Measurements from ENCODE around the gene ZCCHC7. TPM values are rescaled to one million over a fixed set of nuclear protein-coding genes. Genes with fewer than 3 reads are reported as not detected.

Gene ZCCHC7
- polyA plus RNA-seq, 3 donors: 8.7 to 12.9 (median 12.5) TPM

- Histone ChIP-seq H3K4me2 (replicated peaks; ENCODE audit: extremely low read depth, low read length, poor library complexity, severe bottlenecking) (no peak overlapping the region), H3K79me2 (ENCODE audit: insufficient read depth, low read length) (no peaks in the 10 kb centered on the region), H3K27ac (ENCODE audit: low read depth in 1 of 2, low read length in 2 of 2) (no peak overlapping the region), H3K9ac (ENCODE audit: insufficient read depth, low read length, poor library complexity, severe bottlenecking) (no peak overlapping the region), H3K36me3 (replicated peaks in 1 of 2; ENCODE audit: control insufficient read depth in 1 of 2, insufficient read depth in 2 of 2, low read length in 2 of 2) (no peaks in the 10 kb centered on the region), H2AFZ (ENCODE audit: insufficient read depth, low read depth, low read length, poor library complexity, severe bottlenecking) (no peak overlapping the region), H3K27me3 (ENCODE audit: control insufficient read depth in 2 of 2, insufficient read depth in 2 of 2, low read length in 2 of 2) (no peaks in the 10 kb centered on the region), H3K9me3 (replicated peaks in 1 of 2; ENCODE audit: control insufficient read depth in 1 of 2, insufficient read depth in 1 of 2, low read length in 2 of 2) (no peaks in the 10 kb centered on the region), H3K4me3 (replicated peaks in 1 of 3; ENCODE audit: low read depth in 2 of 3, low read length in 3 of 3) (no peak overlapping the region), H3K4me1 (ENCODE audit: control insufficient read depth in 1 of 2, insufficient read depth in 2 of 2, low read length in 2 of 2) (no peaks in the 10 kb centered on the region), H4K20me1 (ENCODE audit: insufficient read depth, low read length) (no peaks in the 10 kb centered on the region)
- intact Hi-C loops (cut with micrococcal nuclease): no loop called here
- H3K4me1 Mint-ChIP-seq: no peaks in the 10 kb centered on the region
- no peak for DNase-seq
- no CpG with 5 or more reads among the region's 2 CpGs for WGBS (ENCODE audit: insufficient coverage)
- H3K27ac Mint-ChIP-seq: no peak overlapping the region
- H3K27me3 Mint-ChIP-seq (ENCODE audit: low read depth in 3 of 3): peaks cover 0 to 1% (median 0%) of the 10 kb centered on the region in 3 donors
- H3K36me3 Mint-ChIP-seq: peaks cover 13 to 19% of the 10 kb centered on the region in 2 donors
- TF ChIP-seq CTCF (IDR thresholded peaks at IDR 0.05): no peak
- no peak overlapping the region for H3K4me3 Mint-ChIP-seq
- H3K9me3 Mint-ChIP-seq: peaks cover 0 to 2% (median 0%) of the 10 kb centered on the region in 7 donors
Measured at GRCh38 chr9:37180138-37180537, 59.8 kb downstream of the ZCCHC7 start.

DNA sequence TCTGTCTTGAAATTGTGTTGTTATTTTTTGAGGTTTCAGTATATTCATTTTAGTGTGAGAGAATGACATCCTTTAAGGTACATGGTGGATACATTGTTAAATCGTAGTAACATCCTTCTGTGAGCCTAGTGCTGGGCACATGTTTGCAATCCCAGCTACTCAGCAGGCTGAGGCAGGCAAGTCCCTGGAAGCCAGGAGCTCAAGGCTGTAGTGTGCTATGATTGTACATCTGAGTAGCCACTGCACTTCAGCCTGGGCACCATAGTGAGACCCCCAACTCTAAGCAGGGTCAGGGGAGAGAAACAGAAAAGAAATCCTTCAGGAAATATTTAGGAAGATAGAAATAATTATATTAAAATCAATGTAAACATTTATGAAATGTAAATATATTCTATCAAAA, 62.3 kb downstream of the ZCCHC7 start:
- peaks cover 9% of the 10 kb centered on the region for H3K4me1 Mint-ChIP-seq
- WGBS (ENCODE audit: insufficient coverage): 100% methylated on average over 1 of the region's 1 CpG
- no peak overlapping the region for H3K4me3 Mint-ChIP-seq

More for the DNA sequence above, 62.3 kb downstream of the ZCCHC7 start:
- Histone ChIP-seq H3K9ac (ENCODE audit: insufficient read depth, low read length, poor library complexity, severe bottlenecking) (no peak overlapping the region), H3K4me1 (ENCODE audit: control insufficient read depth in 1 of 2, insufficient read depth in 2 of 2, low read length in 2 of 2) (peaks cover 7 to 10% of the 10 kb centered on the region in 2 donors), H3K9me3 (replicated peaks in 1 of 2; ENCODE audit: control insufficient read depth in 1 of 2, insufficient read depth in 1 of 2, low read length in 2 of 2) (no peaks in the 10 kb centered on the region), H3K36me3 (replicated peaks in 1 of 2; ENCODE audit: control insufficient read depth in 1 of 2, insufficient read depth in 2 of 2, low read length in 2 of 2) (no peaks in the 10 kb centered on the region), H3K4me2 (replicated peaks; ENCODE audit: extremely low read depth, low read length, poor library complexity, severe bottlenecking) (no peak overlapping the region), H3K27me3 (ENCODE audit: control insufficient read depth in 2 of 2, insufficient read depth in 2 of 2, low read length in 2 of 2) (no peaks in the 10 kb centered on the region), H2AFZ (ENCODE audit: insufficient read depth, low read depth, low read length, poor library complexity, severe bottlenecking) (no peak overlapping the region), H3K27ac (ENCODE audit: low read depth in 1 of 2, low read length in 2 of 2) (no peak overlapping the region), H3K79me2 (ENCODE audit: insufficient read depth, low read length) (no peaks in the 10 kb centered on the region), H3K4me3 (replicated peaks in 1 of 3; ENCODE audit: low read depth in 2 of 3, low read length in 3 of 3) (no peak overlapping the region), H4K20me1 (ENCODE audit: insufficient read depth, low read length) (no peaks in the 10 kb centered on the region)
- H3K9me3 Mint-ChIP-seq: peaks cover 0 to 2% (median 0%) of the 10 kb centered on the region in 7 donors
- H3K36me3 Mint-ChIP-seq: peaks cover 8 to 14% of the 10 kb centered on the region in 2 donors
- no peaks in the 10 kb centered on the region for H3K27me3 Mint-ChIP-seq (ENCODE audit: low read depth in 3 of 3)
- peak overlapping the region in 1 of 7 donors; percentile 66 for H3K27ac Mint-ChIP-seq
- intact Hi-C loops (cut with micrococcal nuclease): no loop called here
- no peak for DNase-seq
- TF ChIP-seq CTCF (IDR thresholded peaks at IDR 0.05): no peak
